Measurements from ENCODE around the gene LPAR5. TPM values are rescaled to one million over a fixed set of nuclear protein-coding genes. Genes with fewer than 3 reads are reported as not detected.
A peak's percentile ranks its signal among the peaks of the same experiment; 100 is the strongest.
"Not testable (repeated sequence)": the region's sequence is repeated elsewhere in the genome, so short reads cannot be mapped to it uniquely, and the experiment has no call there.

Gene LPAR5
- total and polyA plus RNA-seq, 2 donors from 2014 or later: 0.97 to 4.9 TPM

DNA sequence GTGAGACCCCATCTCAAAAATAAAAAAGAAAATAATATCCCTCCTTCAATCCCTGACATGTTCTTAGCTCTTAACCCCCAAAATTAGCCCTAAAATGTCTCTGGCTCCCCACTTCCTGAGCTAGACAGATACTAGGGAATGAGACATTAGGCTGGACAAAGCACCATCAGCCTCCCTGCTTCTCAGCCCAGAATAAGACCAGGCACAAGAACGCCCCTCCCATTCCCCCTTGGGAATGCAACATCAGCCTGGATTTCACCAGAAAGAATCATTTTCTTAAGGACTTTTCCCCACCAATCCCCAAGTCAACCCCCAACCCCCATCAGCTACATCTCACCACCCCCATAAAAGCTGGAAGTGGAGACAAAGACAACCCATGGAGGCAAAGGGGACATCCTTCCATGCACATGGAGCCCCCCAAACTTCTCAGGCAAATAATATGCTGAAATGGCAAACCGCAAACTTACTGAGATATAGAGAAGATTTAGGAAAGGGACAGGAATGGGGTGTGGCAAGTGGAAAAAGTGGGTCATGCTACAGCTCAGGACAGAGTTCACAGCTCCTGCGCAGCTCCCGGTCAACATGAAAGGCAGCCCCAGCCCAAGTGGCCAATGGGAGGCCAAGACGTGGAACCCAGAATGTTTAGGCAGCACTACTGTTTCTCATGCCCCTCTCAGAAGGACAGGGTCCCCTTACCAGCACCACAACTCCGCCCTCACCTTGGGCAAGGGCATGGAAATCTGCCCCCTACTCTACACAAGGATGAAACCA, 31.3 kb downstream of the LPAR5 start:
- intact Hi-C loops (cut with DNase I): no loop called here
- DNase-seq (no peak), FAIRE-seq (no peak)
- H3K27ac ChIP-seq (ENCODE audit: low read depth in 2 of 2, low read length in 2 of 2): no peak overlapping the region
- no peaks in the 10 kb centered on the region for H3K9me3 ChIP-seq (ENCODE audit: control insufficient read depth in 2 of 3, insufficient read depth in 1 of 3, low read length in 3 of 3)
- TF ChIP-seq, protein P1, sequence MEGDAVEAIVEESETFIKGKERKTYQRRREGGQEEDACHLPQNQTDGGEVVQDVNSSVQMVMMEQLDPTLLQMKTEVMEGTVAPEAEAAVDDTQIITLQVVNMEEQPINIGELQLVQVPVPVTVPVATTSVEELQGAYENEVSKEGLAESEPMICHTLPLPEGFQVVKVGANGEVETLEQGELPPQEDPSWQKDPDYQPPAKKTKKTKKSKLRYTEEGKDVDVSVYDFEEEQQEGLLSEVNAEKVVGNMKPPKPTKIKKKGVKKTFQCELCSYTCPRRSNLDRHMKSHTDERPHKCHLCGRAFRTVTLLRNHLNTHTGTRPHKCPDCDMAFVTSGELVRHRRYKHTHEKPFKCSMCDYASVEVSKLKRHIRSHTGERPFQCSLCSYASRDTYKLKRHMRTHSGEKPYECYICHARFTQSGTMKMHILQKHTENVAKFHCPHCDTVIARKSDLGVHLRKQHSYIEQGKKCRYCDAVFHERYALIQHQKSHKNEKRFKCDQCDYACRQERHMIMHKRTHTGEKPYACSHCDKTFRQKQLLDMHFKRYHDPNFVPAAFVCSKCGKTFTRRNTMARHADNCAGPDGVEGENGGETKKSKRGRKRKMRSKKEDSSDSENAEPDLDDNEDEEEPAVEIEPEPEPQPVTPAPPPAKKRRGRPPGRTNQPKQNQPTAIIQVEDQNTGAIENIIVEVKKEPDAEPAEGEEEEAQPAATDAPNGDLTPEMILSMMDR (IDR thresholded peaks at IDR 0.05; ENCODE audit: borderline replicate concordance, extremely low read depth, insufficient read depth): no peak
- H3K9ac ChIP-seq (ENCODE audit: low read length in 3 of 3): peak overlapping the region in 2 of 3 donors; percentile 0 to 62
- H3K27me3 ChIP-seq (ENCODE audit: control insufficient read depth, insufficient read depth, low read length): no peaks in the 10 kb centered on the region
- peaks cover 3 to 23% (median 15%) of the 10 kb centered on the region in 3 donors for H3K4me1 ChIP-seq (ENCODE audit: control insufficient read depth in 2 of 3, insufficient read depth in 2 of 3, low read depth in 1 of 3, low read length in 3 of 3)
- H3K4me3 ChIP-seq (ENCODE audit: low read length in 3 of 3): peak overlapping the region; percentile 70 to 85 (median 82)
- H3K36me3 ChIP-seq (ENCODE audit: control insufficient read depth in 2 of 3, insufficient read depth in 3 of 3, low read length in 3 of 3): peaks cover 20 to 30% (median 26%) of the 10 kb centered on the region in 3 donors

DNA sequence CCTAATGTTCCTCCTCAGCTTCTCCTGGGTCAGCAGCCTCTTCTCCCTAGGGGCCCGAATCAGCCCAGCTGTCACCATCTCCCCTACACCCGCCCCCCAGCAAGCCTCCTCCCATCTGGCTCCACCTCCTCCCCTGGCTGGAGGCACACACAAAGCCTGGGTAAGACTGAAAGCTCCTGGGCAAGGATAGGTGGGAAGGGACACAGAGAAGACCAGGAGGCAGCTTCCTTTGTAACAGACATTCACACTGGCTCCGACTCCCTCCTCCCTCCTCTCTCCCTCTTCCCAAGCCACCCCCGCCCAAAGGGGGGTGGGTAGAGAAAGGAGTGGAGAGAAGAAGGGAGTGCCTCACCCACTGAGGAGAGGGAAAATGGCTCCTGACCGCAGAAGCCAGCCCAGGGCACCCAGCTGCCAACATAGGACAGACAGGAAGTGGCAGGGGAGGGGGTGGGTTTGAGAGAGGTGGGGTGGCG, 32.6 kb downstream of the LPAR5 start:
- Histone ChIP-seq H3K9me3 (ENCODE audit: control insufficient read depth in 2 of 3, insufficient read depth in 1 of 3, low read length in 3 of 3) (no peaks in the 10 kb centered on the region), H3K4me1 (ENCODE audit: control insufficient read depth in 2 of 3, insufficient read depth in 2 of 3, low read depth in 1 of 3, low read length in 3 of 3) (peaks cover 3 to 23% (median 15%) of the 10 kb centered on the region in 3 donors), H3K36me3 (ENCODE audit: control insufficient read depth in 2 of 3, insufficient read depth in 3 of 3, low read length in 3 of 3) (peaks cover 22 to 42% (median 34%) of the 10 kb centered on the region in 3 donors), H3K4me3 (ENCODE audit: low read length in 3 of 3) (peak overlapping the region in 1 of 3 donors; percentile 18), H3K9ac (ENCODE audit: low read length in 3 of 3) (no peak overlapping the region), H3K27me3 (ENCODE audit: control insufficient read depth, insufficient read depth, low read length) (no peaks in the 10 kb centered on the region), H3K27ac (ENCODE audit: low read depth in 2 of 2, low read length in 2 of 2) (peak overlapping the region in 1 of 2 donors; percentile 19)
- FAIRE-seq (no peak), DNase-seq (peak in 1 of 5 donors; percentile 80)
- TF ChIP-seq, protein P1 (IDR thresholded peaks at IDR 0.05; ENCODE audit: borderline replicate concordance, extremely low read depth, insufficient read depth): no peak
- intact Hi-C loops (cut with DNase I): no loop called here

DNA sequence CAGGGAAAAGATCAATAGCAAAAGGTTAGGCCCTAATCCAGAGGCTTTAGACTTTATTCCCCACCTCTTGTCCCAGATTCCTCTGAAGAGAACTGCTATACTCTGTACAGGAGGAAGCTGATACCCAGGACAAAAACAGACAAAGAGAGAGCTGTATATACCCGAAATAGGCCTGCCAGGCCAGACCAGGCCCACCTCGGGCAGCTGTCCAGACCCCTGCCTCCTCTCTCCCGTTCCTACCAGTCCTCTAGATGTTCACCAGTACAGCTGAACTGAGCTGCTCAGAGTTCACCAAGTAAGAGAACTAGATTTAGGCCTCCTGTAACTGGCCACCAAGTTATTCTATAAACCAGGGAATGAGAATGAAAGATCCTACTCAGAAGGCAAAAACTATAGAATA, 33.2 kb downstream of the LPAR5 start:
- peaks cover 25 to 48% (median 40%) of the 10 kb centered on the region in 3 donors for H3K36me3 ChIP-seq (ENCODE audit: control insufficient read depth in 2 of 3, insufficient read depth in 3 of 3, low read length in 3 of 3)
- TF ChIP-seq, protein P1 (IDR thresholded peaks at IDR 0.05; ENCODE audit: borderline replicate concordance, extremely low read depth, insufficient read depth): no peak
- H3K27me3 ChIP-seq (ENCODE audit: control insufficient read depth, insufficient read depth, low read length): no peaks in the 10 kb centered on the region
- FAIRE-seq: no peak
- intact Hi-C loops (cut with DNase I): no loop called here
- no peaks in the 10 kb centered on the region for H3K9me3 ChIP-seq (ENCODE audit: control insufficient read depth in 2 of 3, insufficient read depth in 1 of 3, low read length in 3 of 3)
- H3K4me3 ChIP-seq (ENCODE audit: low read length in 3 of 3): no peak overlapping the region
- no peak overlapping the region for H3K27ac ChIP-seq (ENCODE audit: low read depth in 2 of 2, low read length in 2 of 2)
- no peak overlapping the region for H3K9ac ChIP-seq (ENCODE audit: low read length in 3 of 3)
- peaks cover 3 to 23% (median 15%) of the 10 kb centered on the region in 3 donors for H3K4me1 ChIP-seq (ENCODE audit: control insufficient read depth in 2 of 3, insufficient read depth in 2 of 3, low read depth in 1 of 3, low read length in 3 of 3)
- no peak for DNase-seq

DNA sequence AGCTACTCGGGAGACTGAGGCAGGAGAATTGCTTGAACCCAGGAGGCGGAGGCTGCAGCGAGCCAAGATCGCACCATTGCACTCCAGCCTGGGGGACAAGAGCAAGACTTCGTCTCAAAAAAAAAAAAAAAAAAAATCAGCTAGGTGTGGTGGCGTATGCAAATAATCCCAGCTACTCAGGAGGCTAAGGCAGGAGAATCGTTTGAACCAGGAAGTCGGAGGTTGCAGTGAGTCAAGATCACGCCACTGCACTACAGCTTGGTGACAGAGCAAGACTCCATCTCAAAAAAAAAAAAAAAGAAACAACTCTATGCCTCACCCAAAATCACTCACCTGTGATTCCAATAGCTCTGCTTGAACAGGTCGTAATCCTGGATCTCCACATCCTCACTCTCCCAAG, 40.1 kb downstream of the LPAR5 start:
- H3K27ac ChIP-seq (ENCODE audit: low read depth in 2 of 2, low read length in 2 of 2); DNase-seq; intact Hi-C loops (cut with DNase I); H3K9me3 ChIP-seq (ENCODE audit: control insufficient read depth in 2 of 3, insufficient read depth in 1 of 3, low read length in 3 of 3); H3K4me1 ChIP-seq (ENCODE audit: control insufficient read depth in 2 of 3, insufficient read depth in 2 of 3, low read depth in 1 of 3, low read length in 3 of 3); FAIRE-seq; H3K27me3 ChIP-seq (ENCODE audit: control insufficient read depth, insufficient read depth, low read length); H3K4me3 ChIP-seq (ENCODE audit: low read length in 3 of 3); H3K9ac ChIP-seq (ENCODE audit: low read length in 3 of 3): not testable (repeated sequence)
- H3K36me3 ChIP-seq (ENCODE audit: control insufficient read depth in 2 of 3, insufficient read depth in 3 of 3, low read length in 3 of 3): peaks cover 38 to 84% (median 70%) of the 10 kb centered on the region in 3 donors

All from kidney (tissue), 14 donors.